Activated naive CD4-positive, alpha-beta T cell treated with anti-CD3 and anti-CD28 coated beads for 36 hours (primary cell): ENCODE measurements around the gene NECTIN1. TPM values are rescaled to one million over a fixed set of nuclear protein-coding genes. Genes with fewer than 3 reads are reported as not detected.

Experiments used
- CTCF ChIA-PET: fragments of 350-600 bp; sonication (Branson Sonifier 250); formaldehyde crosslinking; loops from one replicate; lab custom pipeline; 2021; ENCODE audit warnings: antibody characterized with exemption; lab: Charles Lee
- DNase-seq: peaks from one replicate; pipeline ENCODE4 v3.0.0-alpha.2; 2020
- H3K27ac Mint-ChIP-seq: one replicate; pipeline ENCODE4 v1.8.0; 2021; ENCODE audit warnings: mild to moderate bottlenecking, mixed read lengths
- H3K27me3 Mint-ChIP-seq: one replicate; pipeline ENCODE4 v1.8.0; 2021; ENCODE audit warnings: low read depth, mixed read lengths
- H3K36me3 Mint-ChIP-seq: one replicate; pipeline ENCODE4 v1.8.0; 2021; ENCODE audit warnings: low read depth, mixed read lengths
- H3K4me1 Mint-ChIP-seq: one replicate; pipeline ENCODE4 v1.8.0; 2021; ENCODE audit warnings: low read depth, mixed read lengths
- H3K4me3 Mint-ChIP-seq: one replicate; pipeline ENCODE4 v1.8.0; 2021; ENCODE audit warnings: mild to moderate bottlenecking, moderate library complexity, mixed read lengths
- H3K9me3 Mint-ChIP-seq: one replicate; pipeline ENCODE4 v1.8.0; 2021; ENCODE audit warnings: mixed read lengths
- intact Hi-C: fragments of 100-400 bp; cut with micrococcal nuclease; formaldehyde crosslinking; loops from one replicate; pipeline ENCODE4 v1.15.1; 2023
- total RNA-seq, 2 experiments: library from RNA; stranded (reverse); gene quantifications; one replicate each; pipeline ENCODE4 v1.2.3, GENCODE V29; 2021

NECTIN1 gene
- total RNA-seq, 2 experiments from 2014 or later: 2.0 to 2.5 TPM

DNA sequence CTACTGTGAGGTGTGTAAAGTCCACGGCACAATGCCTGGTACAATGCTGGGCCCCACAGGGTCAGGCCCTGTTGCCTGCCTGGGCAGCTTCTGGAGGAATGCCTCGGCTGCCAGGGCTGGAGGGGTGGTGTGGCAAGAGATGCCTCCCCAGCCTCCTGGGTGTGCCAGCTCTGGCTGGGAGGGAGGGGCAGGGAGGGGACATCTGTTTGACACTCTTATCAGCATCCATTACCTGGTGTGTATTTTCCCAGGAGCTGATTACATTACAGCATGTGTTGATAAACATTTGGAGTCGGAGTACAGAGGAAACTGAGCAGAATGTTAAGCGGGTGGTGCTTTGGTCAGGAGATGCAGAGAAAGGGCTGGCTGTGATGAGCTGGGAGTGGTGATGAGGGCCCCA, 11.0 kb upstream of the NECTIN1 start:
- H3K27ac Mint-ChIP-seq: no peak overlapping the region
- CTCF ChIA-PET: interaction anchor here (0.9 to 3.5 kb wide), 2 partner anchors 10 to 11 kb away, joined by 3 to 20 read pairs; partner anchors contain the start of gene NECTIN1
- peaks cover 11% of the 10 kb centered on the region for H3K4me1 Mint-ChIP-seq
- no peaks in the 10 kb centered on the region for H3K36me3 Mint-ChIP-seq
- H3K4me3 Mint-ChIP-seq: no peak overlapping the region
- intact Hi-C loops: loop anchor here (5.0 kb wide), 1 partner anchor 258 kb away; no protein-coding TSS in a partner anchor
- no peak for DNase-seq
- H3K9me3 Mint-ChIP-seq: no peaks in the 10 kb centered on the region
- peaks cover 34% of the 10 kb centered on the region for H3K27me3 Mint-ChIP-seq

DNA sequence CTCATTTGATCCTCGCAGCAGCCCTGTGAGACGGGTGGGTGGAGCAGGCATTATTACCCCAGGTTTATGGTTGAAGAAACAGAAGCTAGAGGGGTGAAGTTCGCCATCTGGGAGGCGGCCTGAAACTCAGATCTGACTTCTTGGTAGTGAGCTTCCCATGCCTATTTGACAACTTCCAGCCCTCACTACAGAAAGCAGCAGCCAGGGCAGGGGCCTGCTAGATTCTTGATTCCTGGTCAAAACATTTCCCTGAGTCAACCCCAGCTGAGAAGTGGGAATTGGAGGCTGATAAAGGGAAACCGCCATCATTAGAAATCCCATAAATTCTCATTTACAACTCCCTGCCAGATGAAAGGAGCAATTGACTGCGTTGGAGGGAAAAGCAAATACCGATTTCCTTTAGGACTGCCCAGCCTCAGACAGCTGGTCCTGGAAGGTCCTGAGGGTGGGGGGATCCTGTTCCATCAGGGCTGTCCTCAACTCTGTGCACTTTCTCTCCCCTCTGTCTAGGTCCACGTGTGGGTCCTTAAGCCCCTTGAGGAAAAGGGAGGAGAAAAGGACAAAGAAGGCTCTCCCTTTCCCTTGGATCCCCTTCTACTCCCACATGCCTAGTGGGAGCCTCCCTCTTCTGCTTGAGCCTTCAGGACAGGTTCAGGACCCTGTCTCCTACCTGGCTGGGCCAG, 10.2 kb upstream of the NECTIN1 start:
- no peak for DNase-seq
- no peaks in the 10 kb centered on the region for H3K36me3 Mint-ChIP-seq

DNA sequence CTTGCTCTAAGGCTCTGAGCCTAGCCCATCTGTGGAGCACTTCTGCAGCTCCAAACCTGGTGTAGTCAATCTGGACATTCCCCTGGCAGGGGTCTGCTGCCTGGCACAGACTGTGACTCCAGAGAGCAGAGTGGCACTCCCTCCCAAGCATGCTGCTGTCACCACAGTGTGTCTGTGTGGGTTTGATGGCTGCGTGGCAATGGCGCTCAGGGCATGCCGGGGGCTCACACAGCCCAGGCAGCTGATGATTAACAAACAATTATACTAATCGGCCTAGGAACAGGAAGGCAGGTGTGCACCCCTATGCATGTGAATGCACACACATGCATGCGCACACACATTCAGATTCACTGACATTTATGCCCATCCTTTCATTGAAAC, 9.0 kb upstream of the NECTIN1 start:
- no peaks in the 10 kb centered on the region for H3K36me3 Mint-ChIP-seq
- CTCF ChIA-PET: interaction anchor here (1.0 kb wide), 1 partner anchor 10 kb away, joined by 3 read pairs; the partner anchor contains the start of gene NECTIN1
- DNase-seq: no peak
- H3K4me1 Mint-ChIP-seq: peaks cover 11% of the 10 kb centered on the region
- H3K27me3 Mint-ChIP-seq: peaks cover 21% of the 10 kb centered on the region
- intact Hi-C loops: no loop called here
- no peak overlapping the region for H3K27ac Mint-ChIP-seq
- no peak overlapping the region for H3K4me3 Mint-ChIP-seq
- no peaks in the 10 kb centered on the region for H3K9me3 Mint-ChIP-seq

More for the DNA sequence above, 10.2 kb upstream of the NECTIN1 start:
- H3K27me3 Mint-ChIP-seq: peaks cover 27% of the 10 kb centered on the region
- no peaks in the 10 kb centered on the region for H3K9me3 Mint-ChIP-seq
- no peak overlapping the region for H3K4me3 Mint-ChIP-seq
- peaks cover 11% of the 10 kb centered on the region for H3K4me1 Mint-ChIP-seq
- CTCF ChIA-PET: interaction anchor here (3.5 kb wide), 1 partner anchor 10 kb away, joined by 20 read pairs; the partner anchor contains the start of gene NECTIN1
- intact Hi-C loops: no loop called here
- no peak overlapping the region for H3K27ac Mint-ChIP-seq

DNA sequence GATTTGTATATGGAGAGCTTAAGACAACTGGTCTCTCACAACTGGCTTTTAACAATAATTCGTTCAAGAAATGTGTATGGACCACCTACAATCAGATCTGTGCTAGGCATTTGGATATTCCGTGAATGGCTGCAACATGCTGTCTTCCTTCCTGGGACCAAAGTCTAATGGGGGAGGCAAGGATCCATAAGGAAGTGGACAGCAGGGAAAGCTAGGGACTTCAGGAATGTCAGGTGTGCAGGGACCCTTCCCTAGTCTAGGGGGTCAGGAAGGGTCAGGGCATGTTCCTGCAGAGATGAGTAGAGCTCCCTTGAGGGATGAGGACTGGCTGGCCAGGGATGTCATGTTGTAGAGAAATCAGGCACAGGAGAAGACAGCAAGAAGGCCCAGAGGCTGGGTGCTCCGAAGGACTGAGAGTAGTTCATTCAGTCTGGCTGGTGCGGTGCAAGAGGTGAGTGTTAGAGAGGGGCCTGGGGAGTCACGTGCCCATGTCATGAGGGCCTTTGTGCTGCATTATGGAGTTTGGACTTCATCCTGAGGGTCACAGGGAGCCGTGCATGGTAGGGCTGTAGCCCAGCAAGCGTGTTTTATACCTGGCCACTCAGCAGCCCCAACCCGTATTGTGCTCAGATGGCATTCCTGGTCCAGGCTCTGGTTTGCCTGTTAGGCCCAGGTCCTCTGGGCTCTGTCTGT, 8.5 kb upstream of the NECTIN1 start:
- no peak for DNase-seq
- no peak overlapping the region for H3K27ac Mint-ChIP-seq
- H3K9me3 Mint-ChIP-seq: no peaks in the 10 kb centered on the region
- peaks cover 7% of the 10 kb centered on the region for H3K4me1 Mint-ChIP-seq
- intact Hi-C loops: no loop called here
- H3K36me3 Mint-ChIP-seq: no peaks in the 10 kb centered on the region
- CTCF ChIA-PET: interaction anchor here (0.5 to 1.3 kb wide), 3 partner anchors 9 to 211 kb away, joined by 3 to 4 read pairs (median 3); partner anchors contain the start of gene NECTIN1
- H3K4me3 Mint-ChIP-seq: no peak overlapping the region
- H3K27me3 Mint-ChIP-seq: peaks cover 16% of the 10 kb centered on the region

DNA sequence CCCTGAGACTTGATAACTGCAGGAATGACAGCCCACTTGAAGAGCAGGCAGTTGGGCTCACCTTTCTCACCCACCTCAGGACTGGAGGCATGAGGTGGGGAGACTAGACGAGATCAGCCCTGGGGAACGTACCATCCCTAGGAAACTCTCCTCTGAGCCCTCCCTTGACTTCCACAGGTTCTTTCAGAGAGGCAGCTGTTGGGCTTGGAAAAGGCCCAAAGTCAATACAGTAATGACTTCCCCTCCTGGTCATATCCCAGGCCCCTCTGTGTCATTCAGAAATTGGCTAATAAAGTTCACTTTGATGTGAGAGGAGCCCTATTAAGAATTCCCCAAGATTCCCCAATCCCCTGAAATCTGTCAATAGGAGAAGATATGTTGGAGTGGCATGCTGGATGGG, 5.8 kb upstream of the NECTIN1 start:
- no peaks in the 10 kb centered on the region for H3K9me3 Mint-ChIP-seq
- intact Hi-C loops: no loop called here
- H3K4me3 Mint-ChIP-seq: no peak overlapping the region
- H3K36me3 Mint-ChIP-seq: no peaks in the 10 kb centered on the region
- peaks cover 14% of the 10 kb centered on the region for H3K27me3 Mint-ChIP-seq
- DNase-seq: no peak
- peaks cover 5% of the 10 kb centered on the region for H3K4me1 Mint-ChIP-seq
- CTCF ChIA-PET: no interaction called here
- no peak overlapping the region for H3K27ac Mint-ChIP-seq

DNA sequence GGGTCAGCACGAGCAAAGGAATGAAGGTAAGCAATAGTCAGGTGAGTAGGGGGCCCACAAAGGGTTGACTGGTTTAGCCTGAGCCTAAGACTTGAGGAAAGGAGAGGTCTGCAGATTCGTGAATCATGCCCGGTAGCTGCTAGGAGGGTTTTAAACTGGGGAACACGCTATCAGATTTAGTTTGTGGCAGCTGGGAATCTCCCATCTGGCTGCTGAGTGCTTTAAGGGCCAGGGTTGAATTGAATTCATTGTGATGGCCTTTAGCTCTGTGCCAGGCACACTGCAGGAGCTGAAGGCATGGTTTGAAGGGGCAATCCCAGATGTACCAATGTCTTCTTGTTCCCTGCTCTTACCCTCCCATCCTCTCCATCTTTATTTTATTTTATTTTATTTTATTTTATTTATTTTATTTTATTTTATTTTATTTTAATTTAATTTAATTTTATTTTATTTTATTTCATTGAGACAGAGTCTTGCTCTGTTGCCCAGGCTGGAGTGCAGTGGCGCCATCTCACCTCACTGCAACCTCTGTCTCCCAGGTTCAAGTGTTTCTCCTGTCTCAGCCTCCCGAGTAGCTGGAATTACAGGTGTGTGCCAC, 1.9 kb upstream of the NECTIN1 start:
- Mint-ChIP-seq H3K27me3 (peaks cover 20% of the 10 kb centered on the region), H3K36me3 (no peaks in the 10 kb centered on the region), H3K9me3 (no peaks in the 10 kb centered on the region), H3K27ac (no peak overlapping the region), H3K4me3 (no peak overlapping the region), H3K4me1 (peaks cover 14% of the 10 kb centered on the region)
- no peak for DNase-seq
- intact Hi-C loops: no loop called here
- CTCF ChIA-PET: interaction anchor here (0.5 to 0.7 kb wide), 2 partner anchors 11 to 54 kb away, joined by 3 read pairs; no protein-coding TSS in a partner anchor

DNA sequence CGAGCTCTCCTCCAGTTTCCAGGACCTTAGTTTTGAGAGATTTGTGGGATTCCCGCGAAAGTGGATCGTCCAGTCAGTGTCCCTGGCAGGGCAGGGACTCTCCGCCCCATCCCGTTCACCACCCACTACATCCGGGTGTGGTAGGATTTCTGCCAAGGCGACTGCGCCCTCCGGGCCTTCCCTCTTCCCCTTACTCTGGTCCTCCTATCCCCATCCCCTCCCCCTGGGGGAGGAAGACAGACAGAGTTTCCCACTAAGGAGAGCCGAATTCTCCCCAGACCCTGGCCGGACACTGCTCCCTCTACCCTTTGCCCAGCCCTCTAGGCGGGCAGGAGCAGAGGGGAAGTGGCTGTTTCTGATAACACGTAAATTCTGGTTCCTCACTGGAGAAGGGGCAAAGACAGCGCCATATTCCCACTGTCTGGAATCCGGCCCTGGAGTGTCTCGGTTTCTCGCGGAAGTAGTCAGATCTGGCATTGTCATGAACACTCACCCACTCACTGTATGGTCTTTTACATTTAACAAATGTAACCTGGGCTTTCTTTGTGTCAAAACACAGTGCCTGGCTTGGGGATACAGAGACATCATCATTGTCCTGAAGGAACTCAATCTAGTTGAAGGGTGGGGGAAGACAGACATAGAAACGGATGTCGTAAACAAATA, 1.1 kb upstream of the NECTIN1 start:
- Mint-ChIP-seq H3K9me3 (no peaks in the 10 kb centered on the region), H3K4me1 (peaks cover 14% of the 10 kb centered on the region), H3K36me3 (no peaks in the 10 kb centered on the region), H3K27ac (no peak overlapping the region), H3K27me3 (peaks cover 20% of the 10 kb centered on the region), H3K4me3 (peak overlapping the region; percentile 72)
- intact Hi-C loops: loop anchor here (1.0 to 10.0 kb wide), 5 partner anchors 57 to 378 kb away; no protein-coding TSS in a partner anchor
- CTCF ChIA-PET: interaction anchor here (0.7 to 3.9 kb wide), 27 partner anchors 9 to 384 kb away, joined by 3 to 45 read pairs (median 4); partner anchors contain the start of gene MFRP
- DNase-seq: no peak

DNA sequence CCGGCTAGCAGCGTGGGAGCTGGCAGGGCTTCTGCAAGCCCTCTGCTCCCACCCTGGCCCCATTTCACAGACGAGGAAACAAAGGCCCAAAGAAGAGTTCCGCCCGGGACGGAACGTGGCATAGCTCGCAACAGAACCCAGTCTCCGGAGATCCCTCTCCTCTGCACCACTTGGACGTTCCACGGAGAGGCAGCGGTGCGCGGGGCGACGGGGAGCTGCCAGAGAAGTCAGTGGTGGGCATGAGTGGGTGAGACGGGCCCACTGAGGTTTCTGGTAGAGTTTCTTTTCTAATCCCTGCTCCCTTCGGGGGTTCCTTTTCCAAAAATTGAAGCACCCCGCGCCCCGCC, 554 bp upstream of the NECTIN1 start:
- H3K4me3 Mint-ChIP-seq: peak overlapping the region; percentile 72
- H3K27me3 Mint-ChIP-seq: peaks cover 20% of the 10 kb centered on the region
- DNase-seq: no peak
- no peaks in the 10 kb centered on the region for H3K9me3 Mint-ChIP-seq
- no peaks in the 10 kb centered on the region for H3K36me3 Mint-ChIP-seq
- intact Hi-C loops: loop anchor here (1.0 to 10.0 kb wide), 5 partner anchors 56 to 379 kb away; no protein-coding TSS in a partner anchor
- H3K27ac Mint-ChIP-seq: no peak overlapping the region
- CTCF ChIA-PET: interaction anchor here (0.7 to 3.9 kb wide), 30 partner anchors 8 to 383 kb away, joined by 3 to 45 read pairs (median 4); partner anchors contain the start of gene MFRP
- peaks cover 14% of the 10 kb centered on the region for H3K4me1 Mint-ChIP-seq

DNA sequence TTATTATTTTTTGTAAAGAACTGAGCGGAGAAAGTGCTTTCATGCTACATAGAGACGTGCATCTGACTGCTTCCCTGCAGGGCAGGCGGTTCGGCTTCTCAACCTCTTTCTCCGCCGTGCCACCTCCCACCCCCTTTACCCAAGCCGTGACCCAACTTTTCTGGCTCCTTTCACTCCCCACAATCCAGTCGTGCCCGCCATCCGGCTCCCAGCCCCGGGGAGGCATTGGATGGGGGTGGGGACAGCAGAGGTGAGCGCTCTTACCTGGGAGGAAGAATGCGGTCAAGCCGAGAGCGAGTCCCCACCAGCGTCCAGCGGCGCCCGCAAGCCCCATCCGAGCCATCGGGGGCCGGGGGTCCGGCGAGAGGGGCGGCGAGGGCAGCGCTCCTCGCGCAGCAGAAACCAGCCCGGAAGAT, 781 bp downstream of the NECTIN1 start:
- Mint-ChIP-seq H3K36me3 (no peaks in the 10 kb centered on the region), H3K27ac (no peak overlapping the region), H3K27me3 (peaks cover 17% of the 10 kb centered on the region), H3K9me3 (no peaks in the 10 kb centered on the region), H3K4me3 (peak overlapping the region; percentile 81), H3K4me1 (peaks cover 14% of the 10 kb centered on the region)
- DNase-seq: peak; percentile 20
- intact Hi-C loops: loop anchor here (10.0 kb wide), 1 partner anchor 373 kb away; no protein-coding TSS in a partner anchor
- CTCF ChIA-PET: interaction anchor here (1.4 to 3.9 kb wide), 3 partner anchors 9 to 53 kb away, joined by 3 to 45 read pairs (median 20); no protein-coding TSS in a partner anchor

DNA sequence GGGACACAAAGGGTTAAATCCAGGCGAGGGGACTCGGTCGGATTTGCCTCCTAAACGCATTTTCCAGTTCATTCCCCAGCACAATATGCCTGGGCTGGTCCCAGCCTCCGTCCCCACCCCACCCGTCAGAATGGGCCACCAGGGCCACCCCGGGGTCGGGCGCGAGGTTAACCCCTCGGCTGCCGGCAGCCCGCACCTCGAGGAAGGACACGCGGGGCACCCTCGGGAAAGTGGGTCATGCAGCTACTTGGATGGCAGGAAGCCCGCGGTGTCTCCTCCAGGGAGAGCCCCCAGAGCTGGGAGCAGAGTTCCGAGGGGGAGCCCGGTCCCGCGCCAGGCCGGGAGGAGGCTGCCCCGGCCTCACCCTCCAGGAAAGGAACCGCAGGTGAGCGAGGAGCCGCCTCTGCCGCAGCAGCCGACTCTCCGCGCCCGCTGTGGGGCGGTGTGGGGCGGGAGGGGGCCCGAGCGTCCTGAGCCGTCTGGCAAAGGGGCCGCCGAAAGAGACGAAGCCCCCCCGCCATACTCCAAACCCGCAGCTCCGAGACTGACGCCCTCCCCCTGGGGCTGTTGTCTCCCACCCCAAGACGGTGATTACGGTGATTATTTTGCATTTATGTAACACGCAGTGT, 1.4 kb downstream of the NECTIN1 start:
- intact Hi-C loops: loop anchor here (10.0 kb wide), 1 partner anchor 373 kb away; no protein-coding TSS in a partner anchor
- H3K27me3 Mint-ChIP-seq: peaks cover 17% of the 10 kb centered on the region
- H3K4me3 Mint-ChIP-seq: peak overlapping the region; percentile 81
- no peaks in the 10 kb centered on the region for H3K36me3 Mint-ChIP-seq
- DNase-seq: peak; percentile 51
- no peaks in the 10 kb centered on the region for H3K9me3 Mint-ChIP-seq
- CTCF ChIA-PET: interaction anchor here (1.2 to 3.9 kb wide), 3 partner anchors 10 to 381 kb away, joined by 3 to 45 read pairs (median 4); no protein-coding TSS in a partner anchor
- no peak overlapping the region for H3K27ac Mint-ChIP-seq
- peaks cover 14% of the 10 kb centered on the region for H3K4me1 Mint-ChIP-seq
